Chondrocyte (in vitro differentiated cells): ENCODE measurements around the gene NR6A1. TPM values are rescaled to one million over a fixed set of nuclear protein-coding genes. Genes with fewer than 3 reads are reported as not detected.

Experiments
- DNase-seq: peaks from one replicate; pipeline ENCODE4 v3.0.0; 2021; ENCODE audit warnings: mixed read lengths, low spot score
- H3K27ac Mint-ChIP-seq: one replicate; pipeline ENCODE4 v1.8.0; 2021; ENCODE audit warnings: mild to moderate bottlenecking, moderate library complexity, mixed read lengths; ENCODE audit not compliant: unreplicated experiment
- H3K27me3 Mint-ChIP-seq: 2 replicates; pipeline ENCODE4 v1.8.0; 2021; ENCODE audit warnings: low read depth, mixed read lengths
- H3K36me3 Mint-ChIP-seq: 2 replicates; pipeline ENCODE4 v1.8.0; 2021; ENCODE audit warnings: low read depth, mixed read lengths
- H3K4me1 Mint-ChIP-seq: 2 replicates; pipeline ENCODE4 v1.8.0; 2021; ENCODE audit warnings: low read depth, mild to moderate bottlenecking, mixed read lengths
- H3K4me3 Mint-ChIP-seq: one replicate; pipeline ENCODE4 v1.8.0; 2021; ENCODE audit warnings: mild to moderate bottlenecking, moderate library complexity, mixed read lengths; ENCODE audit not compliant: unreplicated experiment
- H3K9me3 Mint-ChIP-seq: 2 replicates; pipeline ENCODE4 v1.8.0; 2021; ENCODE audit warnings: low read depth, mixed read lengths
- total RNA-seq: library from RNA; stranded (reverse); gene quantifications from 3 replicates; pipeline ENCODE4 v1.2.1, GENCODE V29; 2021
- TF ChIP-seq, protein P1 (sequence below): fragments of 200-600 bp; sonication (generic); IDR thresholded peaks from 2 replicates; pipeline ENCODE4 v1.5.0; 2021; ENCODE audit warnings: antibody characterized with exemption, mild to moderate bottlenecking, moderate library complexity

Gene NR6A1
- total RNA-seq, 1 donor from 2014 or later, result 0.77 TPM

GRCh38 chr9:124522121-124523098 is 248.7 kb downstream of the NR6A1 start:
- Mint-ChIP-seq H3K9me3 (no peaks in the 10 kb centered on the region), H3K36me3 (peaks cover 4% of the 10 kb centered on the region), H3K4me3 (no peak overlapping the region), H3K27me3 (peaks cover 10% of the 10 kb centered on the region), H3K4me1 (no peaks in the 10 kb centered on the region), H3K27ac (no peak overlapping the region)
- DNase-seq, result no peak
- TF ChIP-seq, protein P1, sequence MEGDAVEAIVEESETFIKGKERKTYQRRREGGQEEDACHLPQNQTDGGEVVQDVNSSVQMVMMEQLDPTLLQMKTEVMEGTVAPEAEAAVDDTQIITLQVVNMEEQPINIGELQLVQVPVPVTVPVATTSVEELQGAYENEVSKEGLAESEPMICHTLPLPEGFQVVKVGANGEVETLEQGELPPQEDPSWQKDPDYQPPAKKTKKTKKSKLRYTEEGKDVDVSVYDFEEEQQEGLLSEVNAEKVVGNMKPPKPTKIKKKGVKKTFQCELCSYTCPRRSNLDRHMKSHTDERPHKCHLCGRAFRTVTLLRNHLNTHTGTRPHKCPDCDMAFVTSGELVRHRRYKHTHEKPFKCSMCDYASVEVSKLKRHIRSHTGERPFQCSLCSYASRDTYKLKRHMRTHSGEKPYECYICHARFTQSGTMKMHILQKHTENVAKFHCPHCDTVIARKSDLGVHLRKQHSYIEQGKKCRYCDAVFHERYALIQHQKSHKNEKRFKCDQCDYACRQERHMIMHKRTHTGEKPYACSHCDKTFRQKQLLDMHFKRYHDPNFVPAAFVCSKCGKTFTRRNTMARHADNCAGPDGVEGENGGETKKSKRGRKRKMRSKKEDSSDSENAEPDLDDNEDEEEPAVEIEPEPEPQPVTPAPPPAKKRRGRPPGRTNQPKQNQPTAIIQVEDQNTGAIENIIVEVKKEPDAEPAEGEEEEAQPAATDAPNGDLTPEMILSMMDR, result no peak

GRCh38 chr9:124521142-124521541 is 250.0 kb downstream of the NR6A1 start:
- no peak for DNase-seq
- no peaks in the 10 kb centered on the region for H3K9me3 Mint-ChIP-seq
- TF ChIP-seq, protein P1, result no peak
- H3K4me3 Mint-ChIP-seq, result no peak overlapping the region
- H3K36me3 Mint-ChIP-seq, result peaks cover 5% of the 10 kb centered on the region
- no peak overlapping the region for H3K27ac Mint-ChIP-seq
- H3K4me1 Mint-ChIP-seq, result no peaks in the 10 kb centered on the region
- peaks cover 16% of the 10 kb centered on the region for H3K27me3 Mint-ChIP-seq

GRCh38 chr9:124520206-124520596 is 250.9 kb downstream of the NR6A1 start:
- no peak for DNase-seq
- H3K27me3 Mint-ChIP-seq, result peaks cover 16% of the 10 kb centered on the region
- no peaks in the 10 kb centered on the region for H3K9me3 Mint-ChIP-seq
- no peaks in the 10 kb centered on the region for H3K4me1 Mint-ChIP-seq
- no peak overlapping the region for H3K27ac Mint-ChIP-seq
- peaks cover 5% of the 10 kb centered on the region for H3K36me3 Mint-ChIP-seq
- TF ChIP-seq, protein P1, result no peak
- no peak overlapping the region for H3K4me3 Mint-ChIP-seq

DNA sequence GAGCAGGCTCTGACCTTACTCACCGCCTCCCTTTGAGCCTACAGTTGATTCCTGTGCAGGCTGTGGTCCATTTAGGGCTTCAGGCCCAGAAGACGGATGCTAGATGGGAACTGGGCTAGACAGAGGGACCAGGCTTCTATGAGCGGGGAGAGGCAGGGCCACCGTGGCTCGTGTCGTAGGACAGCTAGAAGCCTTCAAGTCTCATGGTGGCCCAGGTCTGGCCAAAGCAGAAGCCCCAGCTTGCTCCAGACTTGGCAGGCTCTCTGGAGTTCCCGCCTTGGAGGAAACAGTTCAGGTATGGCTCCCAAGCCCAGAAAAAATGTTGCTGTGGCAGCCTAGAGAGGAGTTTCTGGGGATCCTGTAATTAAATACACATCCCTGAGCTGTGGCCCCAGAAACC is 253.0 kb downstream of the NR6A1 start:
- Mint-ChIP-seq H3K36me3 (peaks cover 5% of the 10 kb centered on the region), H3K27me3 (peaks cover 16% of the 10 kb centered on the region), H3K9me3 (no peaks in the 10 kb centered on the region), H3K4me3 (no peak overlapping the region), H3K4me1 (peaks cover 4% of the 10 kb centered on the region), H3K27ac (no peak overlapping the region)
- TF ChIP-seq, protein P1, result no peak
- DNase-seq, result no peak

DNA sequence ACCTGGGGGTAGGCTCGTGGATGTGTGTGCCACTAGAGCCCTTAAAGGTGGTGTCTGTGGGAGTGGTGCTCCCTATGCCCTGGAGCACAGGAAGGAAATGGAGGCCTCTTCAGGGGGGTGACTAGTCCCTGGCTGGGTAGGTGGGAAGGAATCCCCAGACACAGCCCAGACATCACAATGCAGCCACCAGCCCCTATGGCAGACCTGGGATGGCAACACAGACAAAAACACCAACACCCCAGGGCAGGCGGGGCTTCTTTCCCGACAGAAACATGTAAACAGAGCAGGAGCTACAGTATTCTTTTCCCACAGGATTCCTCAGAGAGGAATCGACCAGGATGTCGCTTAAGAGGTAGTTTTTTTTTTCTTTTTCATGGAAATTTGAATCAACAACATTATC is 253.5 kb downstream of the NR6A1 start:
- TF ChIP-seq, protein P1, result no peak
- H3K36me3 Mint-ChIP-seq, result peaks cover 5% of the 10 kb centered on the region
- H3K27ac Mint-ChIP-seq, result no peak overlapping the region
- no peaks in the 10 kb centered on the region for H3K9me3 Mint-ChIP-seq
- H3K4me1 Mint-ChIP-seq, result peaks cover 4% of the 10 kb centered on the region
- peaks cover 16% of the 10 kb centered on the region for H3K27me3 Mint-ChIP-seq
- DNase-seq, result no peak
- no peak overlapping the region for H3K4me3 Mint-ChIP-seq
